Activated T-cell treated with anti-CD3 and anti-CD28 coated beads, Interleukin-2, amount 50 U/mL, for 1 hour (primary cell): Measurements from ENCODE around the gene NR1D1.

ENCODE experiments used
- DNase-seq: peaks from one replicate; pipeline ENCODE4 v3.0.0-alpha.2; 2020

NR1D1 gene

GRCh38 chr17:40061609-40062038 lies 38.8 kb downstream of the NR1D1 start:
- DNase-seq: no peak

DNA sequence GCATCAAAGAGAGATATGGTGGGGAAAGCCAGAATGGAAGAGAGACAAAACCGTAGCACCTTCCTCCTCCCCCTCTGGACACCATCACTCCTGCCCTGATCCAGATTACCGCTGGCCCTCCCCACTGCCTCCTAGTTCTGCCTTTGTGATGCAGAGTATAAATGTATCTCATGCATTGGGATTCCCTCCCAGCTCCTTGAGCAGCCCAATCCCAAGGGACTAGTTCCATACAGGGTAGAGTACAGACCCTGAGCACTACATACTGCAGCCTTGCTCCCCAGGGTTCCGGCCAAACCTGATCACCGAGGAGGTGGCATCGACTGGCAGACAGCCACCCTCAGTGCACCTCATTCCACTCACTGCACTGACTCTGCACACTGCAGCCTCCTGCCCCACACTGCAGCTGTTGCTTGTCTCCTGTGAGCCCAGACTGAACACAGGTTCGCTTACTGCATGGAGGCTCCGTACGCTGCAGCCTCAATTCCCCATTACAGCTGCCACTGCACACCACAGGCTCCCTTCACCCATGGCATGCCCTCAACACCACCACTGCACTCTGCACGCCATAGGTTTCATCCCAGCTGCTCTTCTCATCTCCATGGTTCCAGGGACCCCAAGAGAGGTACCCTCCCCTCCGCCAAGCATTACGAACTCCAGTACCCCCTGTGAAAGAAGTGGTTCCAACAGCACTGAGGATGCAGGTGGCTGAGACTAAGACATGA lies 39.3 kb downstream of the NR1D1 start:
- no peak for DNase-seq

DNA sequence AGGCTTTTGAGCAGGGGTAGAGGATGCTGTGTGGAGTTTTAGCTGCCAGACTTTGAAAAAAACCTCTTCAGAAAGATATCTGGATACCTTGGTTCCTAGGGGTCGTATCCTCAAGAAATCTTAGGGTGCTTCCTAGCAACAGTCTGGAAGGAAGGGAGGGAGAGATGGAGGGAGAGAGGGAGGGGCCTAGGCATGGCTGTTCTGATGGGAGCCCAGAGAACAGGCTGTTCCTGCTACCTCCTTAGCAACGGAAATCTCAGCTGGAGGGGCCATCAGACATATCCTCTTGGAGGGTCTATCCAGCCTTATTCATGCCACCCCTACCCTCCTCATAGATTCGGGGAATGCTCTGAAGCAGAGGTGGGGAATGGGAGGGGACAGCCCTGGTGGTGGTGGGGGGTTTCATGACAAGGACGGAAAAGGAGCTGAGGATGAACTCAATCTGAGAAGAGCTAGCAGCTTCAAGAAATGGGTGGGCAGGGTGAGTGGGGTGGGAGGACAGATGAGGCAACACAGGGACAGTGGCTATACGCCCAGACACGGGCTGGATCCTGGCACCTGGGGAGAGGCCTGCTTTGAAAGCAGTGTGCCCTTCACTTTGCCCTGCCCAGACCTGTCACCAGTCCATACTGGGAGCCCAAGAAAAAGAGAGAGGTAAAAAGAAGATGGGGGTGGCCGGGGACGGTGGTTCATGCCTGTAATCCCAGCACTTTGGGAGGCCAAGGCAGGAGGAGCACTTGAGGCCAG lies 40.5 kb downstream of the NR1D1 start:
- DNase-seq: no peak

DNA sequence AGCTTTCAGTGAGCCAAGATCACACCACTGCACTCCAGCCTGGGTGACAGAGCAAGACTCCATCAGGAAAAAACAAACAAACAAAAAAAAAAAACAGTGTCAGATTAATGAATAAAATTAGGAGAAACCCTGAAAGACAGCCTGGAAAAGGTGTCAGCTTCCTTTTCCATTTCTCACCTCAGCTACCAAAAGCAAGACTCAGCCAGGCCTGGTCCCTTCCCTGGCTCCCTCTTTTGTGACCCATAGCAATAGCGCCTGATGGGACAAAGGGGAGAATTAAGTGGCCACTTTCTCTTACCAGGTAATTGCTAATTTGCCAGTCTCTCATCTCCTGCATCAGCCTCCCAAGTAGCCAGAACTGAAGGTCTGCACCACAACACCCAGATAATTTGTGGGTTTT lies 41.5 kb downstream of the NR1D1 start:
- no peak for DNase-seq

DNA sequence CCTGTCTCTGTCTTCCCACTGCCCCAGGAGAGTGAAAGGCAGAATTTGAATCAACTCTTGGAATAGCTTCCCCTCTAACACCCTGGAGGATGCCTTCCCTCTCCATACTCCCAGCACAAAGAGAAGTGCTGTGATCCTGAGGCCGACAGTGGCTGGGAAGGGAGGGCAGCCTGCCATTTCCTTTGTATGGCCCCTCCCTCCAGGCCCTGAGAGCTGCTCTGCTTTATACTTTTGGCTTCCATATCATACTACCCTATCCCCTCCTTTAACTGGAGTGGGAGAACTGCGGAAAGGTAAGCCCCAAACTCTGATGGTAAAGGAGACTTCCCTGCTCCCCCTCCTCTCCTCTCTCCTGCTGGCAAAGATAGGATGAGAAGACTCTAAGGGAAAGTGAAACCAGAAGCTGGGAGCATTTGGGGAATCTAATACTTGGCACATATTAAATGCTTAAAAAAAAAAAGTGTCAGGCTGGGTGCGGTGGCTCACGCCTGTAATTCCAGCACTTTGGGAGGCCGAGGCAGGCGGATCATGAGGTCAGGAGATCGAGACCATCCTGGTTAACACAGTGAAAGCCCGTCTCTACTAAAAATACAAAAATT lies 42.1 kb downstream of the NR1D1 start:
- no peak for DNase-seq

- DNase-seq: no peak
Measured at GRCh38 chr17:40056379-40057015, 43.9 kb downstream of the NR1D1 start.
